ENCODE measurements around the gene IL1RAPL2. TPM values are rescaled to one million over a fixed set of nuclear protein-coding genes. Genes with fewer than 3 reads are reported as not detected.

Gene IL1RAPL2
- total and polyA plus RNA-seq, 2 of the 8 experiments (the other 6 are each of a cell fraction or from before 2014, with no cell fraction given), result 0.20 to 1.3 TPM

DNA sequence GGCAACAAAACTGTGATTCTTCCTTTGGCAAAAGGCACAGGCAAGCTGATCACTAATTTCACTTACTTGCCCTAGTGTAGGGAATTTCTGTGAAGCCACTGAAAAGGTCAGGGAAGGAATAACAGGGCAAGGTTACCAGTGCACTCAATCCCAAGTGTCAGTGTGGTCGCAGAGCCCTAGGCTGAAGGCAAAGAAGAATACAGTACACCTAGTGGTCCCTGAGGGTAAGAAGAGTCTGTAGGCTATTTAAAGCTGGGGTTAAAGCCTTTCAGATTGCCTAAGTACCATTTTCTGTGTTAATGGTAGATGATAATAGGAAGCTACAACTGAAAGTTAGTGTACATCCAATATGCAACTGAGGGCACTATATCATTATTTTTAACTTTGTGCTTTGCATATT, 1082.7 kb downstream of the IL1RAPL2 start:
- H2AFZ ChIP-seq (ENCODE audit: low read length), result no peak overlapping the region
- no peak overlapping the region for H3K27ac ChIP-seq (ENCODE audit: low read depth, low read length)
- POLR2A ChIA-PET (ENCODE audit: partially characterized antibody), result no interaction called here
- H4K8ac ChIP-seq (ENCODE audit: extremely low read depth, insufficient read depth, low read length), result no peak overlapping the region
- WGBS, 2 experiments (ENCODE audit: extremely low coverage in 1 of 2, insufficient coverage in 1 of 2, insufficient read length in 1 of 2, insufficient replicate concordance in 2 of 2, low coverage in 1 of 2, low lambda C conversion rate in 2 of 2, missing lambda C conversion rate in 1 of 2), result 67% methylated on average over 1 of the region's 1 CpG; no CpG with 5 or more reads in 1 of the 2 experiments
- no peak overlapping the region for H3K56ac ChIP-seq (replicated peaks; ENCODE audit: insufficient read length, low read depth, low read length)
- H4K91ac ChIP-seq (replicated peaks; ENCODE audit: insufficient read length, low read length), result no peak overlapping the region
- H3K79me2 ChIP-seq (ENCODE audit: control insufficient read depth in 1 of 2, insufficient read depth in 2 of 2, low read length in 2 of 2), result no peaks in the 10 kb centered on the region
- H2BK5ac ChIP-seq (ENCODE audit: low read depth, low read length), result no peak overlapping the region
- FAIRE-seq (peak; percentile 7), DNase-seq (ENCODE audit: low read depth in 1 of 2, low spot score in 2 of 2) (no peak)
- CTCF ChIA-PET (ENCODE audit: partially characterized antibody), result interaction anchor here (1.1 to 1.2 kb wide), 2 partner anchors 16 to 31 kb away, joined by 3 read pairs; no protein-coding TSS in a partner anchor
- no peak overlapping the region for H4K5ac ChIP-seq (ENCODE audit: insufficient read length, low read depth, low read length)
- H3K23ac ChIP-seq (ENCODE audit: insufficient read length), result no peak overlapping the region
- H3K4ac ChIP-seq (replicated peaks; ENCODE audit: insufficient read length, low read depth, low read length), result no peak overlapping the region
- TF ChIP-seq POU5F1 (IDR thresholded peaks at IDR 0.05; ENCODE audit: low read depth, low read length) (no peak), SUZ12 (IDR thresholded peaks at IDR 0.05; ENCODE audit: low read length) (no peak), RAD21 (IDR thresholded peaks at IDR 0.05 in 1 of 2, conservative IDR thresholded peaks at IDR 0.05 in 1 of 2; ENCODE audit: low read depth in 2 of 2, low read length in 2 of 2) (peak; percentile 25 to 29; a peak in 3 of 4 replicates)
- TF ChIP-seq, protein P1, sequence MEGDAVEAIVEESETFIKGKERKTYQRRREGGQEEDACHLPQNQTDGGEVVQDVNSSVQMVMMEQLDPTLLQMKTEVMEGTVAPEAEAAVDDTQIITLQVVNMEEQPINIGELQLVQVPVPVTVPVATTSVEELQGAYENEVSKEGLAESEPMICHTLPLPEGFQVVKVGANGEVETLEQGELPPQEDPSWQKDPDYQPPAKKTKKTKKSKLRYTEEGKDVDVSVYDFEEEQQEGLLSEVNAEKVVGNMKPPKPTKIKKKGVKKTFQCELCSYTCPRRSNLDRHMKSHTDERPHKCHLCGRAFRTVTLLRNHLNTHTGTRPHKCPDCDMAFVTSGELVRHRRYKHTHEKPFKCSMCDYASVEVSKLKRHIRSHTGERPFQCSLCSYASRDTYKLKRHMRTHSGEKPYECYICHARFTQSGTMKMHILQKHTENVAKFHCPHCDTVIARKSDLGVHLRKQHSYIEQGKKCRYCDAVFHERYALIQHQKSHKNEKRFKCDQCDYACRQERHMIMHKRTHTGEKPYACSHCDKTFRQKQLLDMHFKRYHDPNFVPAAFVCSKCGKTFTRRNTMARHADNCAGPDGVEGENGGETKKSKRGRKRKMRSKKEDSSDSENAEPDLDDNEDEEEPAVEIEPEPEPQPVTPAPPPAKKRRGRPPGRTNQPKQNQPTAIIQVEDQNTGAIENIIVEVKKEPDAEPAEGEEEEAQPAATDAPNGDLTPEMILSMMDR (IDR thresholded peaks at IDR 0.05; ENCODE audit: control extremely low read depth in 1 of 3, insufficient read depth in 1 of 3, low read depth in 1 of 3, low read length in 3 of 3), result peak in 1 of 3 experiments; percentile 35; a peak in 2 of 4 replicates
- no peak overlapping the region for H2BK20ac ChIP-seq (ENCODE audit: low read length)
- no peaks in the 10 kb centered on the region for H3K27me3 ChIP-seq (replicated peaks in 1 of 4; ENCODE audit: control insufficient read depth in 3 of 4, extremely low read depth in 1 of 4, insufficient read depth in 3 of 4, low read length in 3 of 4)
- no peak overlapping the region; a peak in 1 of 4 replicates for H3K4me2 ChIP-seq (ENCODE audit: insufficient read depth in 1 of 2, low read depth in 2 of 2, low read length in 2 of 2)
- no peaks in the 10 kb centered on the region for H3K23me2 ChIP-seq (ENCODE audit: low read depth, low read length)
- H2BK120ac ChIP-seq (replicated peaks; ENCODE audit: low read depth, low read length), result no peak overlapping the region
- no peaks in the 10 kb centered on the region for H3K79me1 ChIP-seq (ENCODE audit: low read depth, low read length)
- H2AK5ac ChIP-seq (ENCODE audit: low read depth, low read length), result no peak overlapping the region
- no peak overlapping the region for H2BK12ac ChIP-seq (ENCODE audit: low read depth, low read length)
- H3K4me1 ChIP-seq (replicated peaks in 1 of 4; ENCODE audit: control insufficient read depth in 3 of 4, insufficient read depth in 4 of 4, low read length in 3 of 4), result peaks cover 0 to 4% (median 0%) of the 10 kb centered on the region in 4 experiments; a peak in 1 of 7 replicates
- no peak overlapping the region for H3K9ac ChIP-seq (replicated peaks in 1 of 4; ENCODE audit: extremely low read depth in 1 of 4, low read depth in 3 of 4, low read length in 3 of 4)
- H4K20me1 ChIP-seq (replicated peaks in 1 of 2; ENCODE audit: control insufficient read depth in 1 of 2, insufficient read depth in 2 of 2, low read length in 2 of 2), result no peaks in the 10 kb centered on the region
- H2BK15ac ChIP-seq (ENCODE audit: low read length), result no peak overlapping the region
- H3K18ac ChIP-seq (ENCODE audit: extremely low read depth, low read length), result no peak overlapping the region
- no peaks in the 10 kb centered on the region for H3K36me3 ChIP-seq (ENCODE audit: control insufficient read depth in 2 of 4, insufficient read depth in 4 of 4, low read length in 3 of 4)
- H3K14ac ChIP-seq (ENCODE audit: insufficient read length), result no peak overlapping the region
- H3K4me3 ChIP-seq (ENCODE audit: extremely low read depth in 1 of 4, insufficient read depth in 2 of 4, low read depth in 3 of 4, low read length in 4 of 4), result no peak overlapping the region
- H3K9me3 ChIP-seq (ENCODE audit: insufficient read depth in 2 of 2, low read depth in 1 of 2, low read length in 1 of 2), result no peaks in the 10 kb centered on the region

Measured in H1 (cell line).